WTC11 (cell line): ENCODE data around the gene HES2. TPM values are rescaled to one million over a fixed set of nuclear protein-coding genes. Genes with fewer than 3 reads are reported as not detected.

Source experiments
- ATAC-seq: fragments of 200-7000 bp; cut with Tn5 transposase; 2 replicates; pipeline ENCODE4 v1.10.0; 2021; ENCODE audit warnings: mild to moderate bottlenecking, moderate library complexity
- CTCF ChIA-PET: fragments of 300-600 bp; sonication (Branson Sonifier 250); formaldehyde crosslinking; loops from one replicate; lab custom pipeline; 2021; ENCODE audit warnings: antibody characterized with exemption; lab: Charles Lee
- POLR2A ChIA-PET: fragments of 350-600 bp; sonication (Branson Sonifier 250); formaldehyde crosslinking; loops from one replicate; lab custom pipeline; 2021; ENCODE audit warnings: antibody characterized with exemption; lab: Charles Lee
- DNase-seq: peaks from one replicate; pipeline ENCODE4 v3.0.0; 2021; ENCODE audit warnings: low spot score
- H3K27ac Mint-ChIP-seq: 2 replicates; pipeline ENCODE4 v1.8.0; 2021; ENCODE audit warnings: mixed read lengths
- H3K27me3 Mint-ChIP-seq: 2 replicates; pipeline ENCODE4 v1.8.0; 2021; ENCODE audit warnings: low read depth, mild to moderate bottlenecking, moderate library complexity, mixed read lengths
- H3K36me3 Mint-ChIP-seq: 2 replicates; pipeline ENCODE4 v1.8.0; 2021; ENCODE audit warnings: mixed read lengths
- H3K4me1 Mint-ChIP-seq: 2 replicates; pipeline ENCODE4 v1.8.0; 2022; ENCODE audit warnings: mixed read lengths
- H3K4me3 Mint-ChIP-seq: 2 replicates; pipeline ENCODE4 v1.8.0; 2021; ENCODE audit warnings: mild to moderate bottlenecking, moderate library complexity, mixed read lengths
- H3K9me3 Mint-ChIP-seq: 2 replicates; pipeline ENCODE4 v1.8.0; 2021; ENCODE audit warnings: mixed read lengths
- ATF1 ChIP-seq: sonication (generic); formaldehyde crosslinking; IDR thresholded peaks from 2 replicates; pipeline ENCODE4 v1.8.1; 2023; ENCODE audit warnings: mild to moderate bottlenecking, moderate library complexity, missing genetic modification reagents
- CREB1 ChIP-seq: sonication (generic); formaldehyde crosslinking; IDR thresholded peaks from 2 replicates; pipeline ENCODE4 v1.8.0; 2023; ENCODE audit warnings: mild to moderate bottlenecking, missing genetic modification reagents
- JAZF1 ChIP-seq: fragments of 250-450 bp; sonication (Bioruptor Pico); IDR thresholded peaks from 2 replicates; pipeline ENCODE4 v1.9.0; 2021; ENCODE audit warnings: moderate library complexity, mild to moderate bottlenecking, inconsistent platforms
- MXD4 ChIP-seq: fragments of 250-450 bp; sonication (Bioruptor Pico); IDR thresholded peaks from 2 replicates; pipeline ENCODE4 v1.8.0; 2021; ENCODE audit warnings: mild to moderate bottlenecking, moderate library complexity, borderline replicate concordance
- NFATC4 ChIP-seq: fragments of 250-450 bp; sonication (Bioruptor Pico); IDR thresholded peaks from 2 replicates; pipeline ENCODE4 v1.9.0; 2021; ENCODE audit warnings: mild to moderate bottlenecking
- NFYB ChIP-seq: sonication (generic); formaldehyde crosslinking; conservative IDR thresholded peaks from 2 replicates; pipeline ENCODE4 v1.8.0; 2022; ENCODE audit warnings: low read depth, missing genetic modification reagents
- NR1H2 ChIP-seq: sonication (generic); formaldehyde crosslinking; IDR thresholded peaks from 2 replicates; pipeline ENCODE4 v1.9.0; 2021; ENCODE audit warnings: mild to moderate bottlenecking, moderate library complexity, missing genetic modification reagents
- SMAD3 ChIP-seq: sonication (generic); formaldehyde crosslinking; IDR thresholded peaks from 2 replicates; pipeline ENCODE4 v1.8.0; 2022; ENCODE audit warnings: missing genetic modification reagents, mild to moderate bottlenecking, borderline replicate concordance
- TCF7 ChIP-seq: sonication (generic); formaldehyde crosslinking; IDR thresholded peaks from 2 replicates; pipeline ENCODE4 v1.8.0; 2022; ENCODE audit warnings: mild to moderate bottlenecking, low read depth, missing genetic modification reagents, moderate library complexity
- TP53 ChIP-seq: sonication (generic); formaldehyde crosslinking; IDR thresholded peaks from 2 replicates; pipeline ENCODE4 v1.8.1; 2023; ENCODE audit warnings: mild to moderate bottlenecking, missing genetic modification reagents
- ZBTB21 ChIP-seq: sonication (generic); formaldehyde crosslinking; IDR thresholded peaks from 2 replicates; pipeline ENCODE4 v1.8.1; 2023; ENCODE audit warnings: mild to moderate bottlenecking, missing genetic modification reagents, borderline replicate concordance
- total RNA-seq: library from RNA; stranded (reverse); gene quantifications from 3 replicates; pipeline ENCODE4 v1.2.3, GENCODE V29; 2021
- TF ChIP-seq, protein P1 (sequence below): fragments of 250-450 bp; sonication (Bioruptor Pico); IDR thresholded peaks from 2 replicates; pipeline ENCODE4 v1.8.0; 2021; ENCODE audit warnings: mild to moderate bottlenecking
- TF ChIP-seq, protein P2 (sequence below): sonication (generic); formaldehyde crosslinking; IDR thresholded peaks from 2 replicates; pipeline ENCODE4 v1.8.1; 2023; ENCODE audit warnings: mild to moderate bottlenecking, missing genetic modification reagents
- TF ChIP-seq, protein P3 (sequence below): sonication (generic); formaldehyde crosslinking; IDR thresholded peaks from 2 replicates; pipeline ENCODE4 v1.8.1; 2023; ENCODE audit warnings: mild to moderate bottlenecking, missing genetic modification reagents, moderate library complexity
- TF ChIP-seq, protein P4 (sequence below): sonication (generic); formaldehyde crosslinking; IDR thresholded peaks from 2 replicates; pipeline ENCODE4 v1.8.0; 2022; ENCODE audit warnings: mild to moderate bottlenecking, missing genetic modification reagents
- TF ChIP-seq, protein P5 (sequence below): fragments of 250-450 bp; sonication (Bioruptor Pico); IDR thresholded peaks from 2 replicates; pipeline ENCODE4 v1.9.0; 2021; ENCODE audit warnings: mild to moderate bottlenecking, borderline replicate concordance
- TF ChIP-seq, protein P6 (sequence below): sonication (generic); formaldehyde crosslinking; IDR thresholded peaks from 2 replicates; pipeline ENCODE4 v1.8.0; 2022; ENCODE audit warnings: mild to moderate bottlenecking, missing genetic modification reagents
- TF ChIP-seq, protein P7 (sequence below): sonication (generic); formaldehyde crosslinking; IDR thresholded peaks from 2 replicates; pipeline ENCODE4 v1.8.1; 2023; ENCODE audit warnings: mild to moderate bottlenecking, moderate library complexity, missing genetic modification reagents

HES2 gene
- total RNA-seq, 1 experiment from 2014 or later: 2.7 TPM

DNA sequence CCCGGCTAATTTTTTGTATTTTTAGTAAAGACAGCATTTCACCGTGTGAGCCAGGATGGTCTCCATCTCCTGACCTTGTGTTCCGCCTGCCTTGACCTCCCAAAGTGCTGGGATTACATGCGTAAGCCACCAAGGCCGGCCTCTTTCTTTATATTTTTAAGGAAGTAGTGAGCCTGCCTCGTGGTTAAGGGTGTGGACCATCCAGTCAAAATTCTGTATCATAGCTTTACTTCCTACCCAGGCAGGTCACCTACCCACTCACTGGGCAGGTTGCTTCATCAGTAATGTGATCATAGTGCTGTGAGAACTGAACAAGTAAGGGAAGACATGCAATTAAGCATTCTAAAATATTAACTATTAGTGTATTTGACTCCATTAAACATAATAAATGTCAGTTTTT lies 18.0 kb downstream of the HES2 start:
- peaks cover 20% of the 10 kb centered on the region for H3K27me3 Mint-ChIP-seq
- ATAC-seq: no peak
- H3K4me1 Mint-ChIP-seq: no peaks in the 10 kb centered on the region
- TF ChIP-seq, protein P1, sequence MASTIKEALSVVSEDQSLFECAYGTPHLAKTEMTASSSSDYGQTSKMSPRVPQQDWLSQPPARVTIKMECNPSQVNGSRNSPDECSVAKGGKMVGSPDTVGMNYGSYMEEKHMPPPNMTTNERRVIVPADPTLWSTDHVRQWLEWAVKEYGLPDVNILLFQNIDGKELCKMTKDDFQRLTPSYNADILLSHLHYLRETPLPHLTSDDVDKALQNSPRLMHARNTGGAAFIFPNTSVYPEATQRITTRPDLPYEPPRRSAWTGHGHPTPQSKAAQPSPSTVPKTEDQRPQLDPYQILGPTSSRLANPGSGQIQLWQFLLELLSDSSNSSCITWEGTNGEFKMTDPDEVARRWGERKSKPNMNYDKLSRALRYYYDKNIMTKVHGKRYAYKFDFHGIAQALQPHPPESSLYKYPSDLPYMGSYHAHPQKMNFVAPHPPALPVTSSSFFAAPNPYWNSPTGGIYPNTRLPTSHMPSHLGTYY (CRISPR knock-in tag): no peak
- no peak for TF ChIP-seq CREB1
- TF ChIP-seq ZBTB21: no peak
- no peak for TF ChIP-seq TCF7
- no peaks in the 10 kb centered on the region for H3K36me3 Mint-ChIP-seq
- ChIA-PET CTCF (interaction anchor here (1.4 to 3.1 kb wide), 5 partner anchors 13 to 163 kb away, joined by 4 to 13 read pairs (median 5); partner anchors contain the start of gene HES3), POLR2A (no interaction called here)
- H3K27ac Mint-ChIP-seq: no peak overlapping the region
- no peaks in the 10 kb centered on the region for H3K9me3 Mint-ChIP-seq
- no peak for DNase-seq
- H3K4me3 Mint-ChIP-seq: no peak overlapping the region

DNA sequence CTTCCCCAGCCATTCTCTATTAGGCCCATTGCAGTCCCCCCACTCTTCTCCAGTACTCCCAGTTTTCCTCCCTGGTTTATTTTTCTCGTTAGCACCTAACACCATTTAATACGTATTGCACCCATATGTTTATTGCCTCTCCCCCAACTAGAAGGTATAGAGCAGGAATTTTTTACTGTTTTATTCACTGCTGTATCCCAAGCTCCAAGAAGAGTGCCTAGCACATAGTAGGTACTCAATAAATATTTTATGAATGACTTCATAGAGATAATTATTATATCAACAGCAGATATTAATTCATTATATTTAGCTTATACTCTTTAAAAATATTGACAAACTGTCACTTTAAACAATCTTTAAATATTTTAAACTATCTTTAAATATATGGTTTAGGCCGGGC lies 20.4 kb downstream of the HES2 start:
- POLR2A ChIA-PET: no interaction called here
- no peaks in the 10 kb centered on the region for H3K36me3 Mint-ChIP-seq
- TF ChIP-seq CREB1 (no peak), SMAD3 (CRISPR knock-in tag) (no peak), NR1H2 (CRISPR knock-in tag) (no peak), TCF7 (no peak), JAZF1 (no peak)
- TF ChIP-seq, protein P2, sequence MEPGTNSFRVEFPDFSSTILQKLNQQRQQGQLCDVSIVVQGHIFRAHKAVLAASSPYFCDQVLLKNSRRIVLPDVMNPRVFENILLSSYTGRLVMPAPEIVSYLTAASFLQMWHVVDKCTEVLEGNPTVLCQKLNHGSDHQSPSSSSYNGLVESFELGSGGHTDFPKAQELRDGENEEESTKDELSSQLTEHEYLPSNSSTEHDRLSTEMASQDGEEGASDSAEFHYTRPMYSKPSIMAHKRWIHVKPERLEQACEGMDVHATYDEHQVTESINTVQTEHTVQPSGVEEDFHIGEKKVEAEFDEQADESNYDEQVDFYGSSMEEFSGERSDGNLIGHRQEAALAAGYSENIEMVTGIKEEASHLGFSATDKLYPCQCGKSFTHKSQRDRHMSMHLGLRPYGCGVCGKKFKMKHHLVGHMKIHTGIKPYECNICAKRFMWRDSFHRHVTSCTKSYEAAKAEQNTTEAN (CRISPR knock-in tag): no peak
- TF ChIP-seq, protein P3, sequence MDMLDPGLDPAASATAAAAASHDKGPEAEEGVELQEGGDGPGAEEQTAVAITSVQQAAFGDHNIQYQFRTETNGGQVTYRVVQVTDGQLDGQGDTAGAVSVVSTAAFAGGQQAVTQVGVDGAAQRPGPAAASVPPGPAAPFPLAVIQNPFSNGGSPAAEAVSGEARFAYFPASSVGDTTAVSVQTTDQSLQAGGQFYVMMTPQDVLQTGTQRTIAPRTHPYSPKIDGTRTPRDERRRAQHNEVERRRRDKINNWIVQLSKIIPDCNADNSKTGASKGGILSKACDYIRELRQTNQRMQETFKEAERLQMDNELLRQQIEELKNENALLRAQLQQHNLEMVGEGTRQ: no peak
- H3K27me3 Mint-ChIP-seq: peaks cover 15% of the 10 kb centered on the region
- ATAC-seq: no peak
- no peak overlapping the region for H3K4me3 Mint-ChIP-seq
- H3K4me1 Mint-ChIP-seq: peaks cover under 1% of the 10 kb centered on the region
- no peak for DNase-seq
- H3K27ac Mint-ChIP-seq: no peak overlapping the region
- CTCF ChIA-PET: interaction anchor here (0.7 to 1.5 kb wide), 7 partner anchors 13 to 51 kb away, joined by 3 to 5 read pairs (median 3); no protein-coding TSS in a partner anchor
- peaks cover 6% of the 10 kb centered on the region; the same call in 1 of the 2 replicates for H3K9me3 Mint-ChIP-seq

DNA sequence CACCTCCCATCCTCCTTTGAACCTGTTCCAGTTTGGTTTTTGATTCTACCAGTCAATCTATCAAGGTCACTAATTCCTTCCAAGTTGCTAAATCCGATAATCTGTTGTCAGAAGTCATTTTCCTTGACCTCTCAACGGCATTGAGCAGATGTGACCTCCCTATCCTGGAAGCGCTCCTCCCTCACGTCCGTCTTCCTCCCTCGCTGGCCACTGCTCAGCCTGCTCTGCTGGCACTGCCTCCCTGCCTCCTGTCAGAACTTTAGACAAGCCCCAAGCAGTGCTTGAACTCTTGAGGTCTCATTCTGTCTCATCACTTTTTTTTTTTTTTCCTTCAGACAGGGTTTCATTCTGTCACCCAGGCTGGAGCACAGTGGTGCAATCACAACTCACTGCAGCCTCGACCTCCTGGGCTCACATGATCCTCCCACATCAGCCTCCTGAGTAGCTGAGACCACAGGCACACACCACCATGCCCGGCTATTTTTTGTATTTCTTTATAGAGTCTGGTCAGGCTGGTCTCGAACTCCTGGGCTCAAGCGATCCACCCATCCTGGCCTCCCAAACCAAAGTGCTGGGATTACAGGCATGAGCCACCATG lies 21.8 kb downstream of the HES2 start:
- peaks cover 12% of the 10 kb centered on the region for H3K27me3 Mint-ChIP-seq
- peaks cover 6% of the 10 kb centered on the region; the same call in 1 of the 2 replicates for H3K9me3 Mint-ChIP-seq
- H3K4me1 Mint-ChIP-seq: peaks cover 5% of the 10 kb centered on the region
- DNase-seq (no peak), ATAC-seq (no peak)
- ChIA-PET CTCF (interaction anchor here (0.7 to 1.3 kb wide), 3 partner anchors 13 to 40 kb away, joined by 3 to 4 read pairs (median 3); no protein-coding TSS in a partner anchor), POLR2A (interaction anchor here (1.2 kb wide), 1 partner anchor 15 kb away, joined by 3 read pairs; no protein-coding TSS in a partner anchor)
- no peak overlapping the region for H3K4me3 Mint-ChIP-seq
- no peaks in the 10 kb centered on the region for H3K36me3 Mint-ChIP-seq
- H3K27ac Mint-ChIP-seq: no peak overlapping the region
- TF ChIP-seq, protein P4, sequence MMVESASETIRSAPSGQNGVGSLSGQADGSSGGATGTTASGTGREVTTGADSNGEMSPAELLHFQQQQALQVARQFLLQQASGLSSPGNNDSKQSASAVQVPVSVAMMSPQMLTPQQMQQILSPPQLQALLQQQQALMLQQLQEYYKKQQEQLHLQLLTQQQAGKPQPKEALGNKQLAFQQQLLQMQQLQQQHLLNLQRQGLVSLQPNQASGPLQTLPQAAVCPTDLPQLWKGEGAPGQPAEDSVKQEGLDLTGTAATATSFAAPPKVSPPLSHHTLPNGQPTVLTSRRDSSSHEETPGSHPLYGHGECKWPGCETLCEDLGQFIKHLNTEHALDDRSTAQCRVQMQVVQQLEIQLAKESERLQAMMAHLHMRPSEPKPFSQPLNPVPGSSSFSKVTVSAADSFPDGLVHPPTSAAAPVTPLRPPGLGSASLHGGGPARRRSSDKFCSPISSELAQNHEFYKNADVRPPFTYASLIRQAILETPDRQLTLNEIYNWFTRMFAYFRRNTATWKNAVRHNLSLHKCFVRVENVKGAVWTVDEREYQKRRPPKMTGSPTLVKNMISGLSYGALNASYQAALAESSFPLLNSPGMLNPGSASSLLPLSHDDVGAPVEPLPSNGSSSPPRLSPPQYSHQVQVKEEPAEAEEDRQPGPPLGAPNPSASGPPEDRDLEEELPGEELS: no peak
- TF ChIP-seq, protein P5, sequence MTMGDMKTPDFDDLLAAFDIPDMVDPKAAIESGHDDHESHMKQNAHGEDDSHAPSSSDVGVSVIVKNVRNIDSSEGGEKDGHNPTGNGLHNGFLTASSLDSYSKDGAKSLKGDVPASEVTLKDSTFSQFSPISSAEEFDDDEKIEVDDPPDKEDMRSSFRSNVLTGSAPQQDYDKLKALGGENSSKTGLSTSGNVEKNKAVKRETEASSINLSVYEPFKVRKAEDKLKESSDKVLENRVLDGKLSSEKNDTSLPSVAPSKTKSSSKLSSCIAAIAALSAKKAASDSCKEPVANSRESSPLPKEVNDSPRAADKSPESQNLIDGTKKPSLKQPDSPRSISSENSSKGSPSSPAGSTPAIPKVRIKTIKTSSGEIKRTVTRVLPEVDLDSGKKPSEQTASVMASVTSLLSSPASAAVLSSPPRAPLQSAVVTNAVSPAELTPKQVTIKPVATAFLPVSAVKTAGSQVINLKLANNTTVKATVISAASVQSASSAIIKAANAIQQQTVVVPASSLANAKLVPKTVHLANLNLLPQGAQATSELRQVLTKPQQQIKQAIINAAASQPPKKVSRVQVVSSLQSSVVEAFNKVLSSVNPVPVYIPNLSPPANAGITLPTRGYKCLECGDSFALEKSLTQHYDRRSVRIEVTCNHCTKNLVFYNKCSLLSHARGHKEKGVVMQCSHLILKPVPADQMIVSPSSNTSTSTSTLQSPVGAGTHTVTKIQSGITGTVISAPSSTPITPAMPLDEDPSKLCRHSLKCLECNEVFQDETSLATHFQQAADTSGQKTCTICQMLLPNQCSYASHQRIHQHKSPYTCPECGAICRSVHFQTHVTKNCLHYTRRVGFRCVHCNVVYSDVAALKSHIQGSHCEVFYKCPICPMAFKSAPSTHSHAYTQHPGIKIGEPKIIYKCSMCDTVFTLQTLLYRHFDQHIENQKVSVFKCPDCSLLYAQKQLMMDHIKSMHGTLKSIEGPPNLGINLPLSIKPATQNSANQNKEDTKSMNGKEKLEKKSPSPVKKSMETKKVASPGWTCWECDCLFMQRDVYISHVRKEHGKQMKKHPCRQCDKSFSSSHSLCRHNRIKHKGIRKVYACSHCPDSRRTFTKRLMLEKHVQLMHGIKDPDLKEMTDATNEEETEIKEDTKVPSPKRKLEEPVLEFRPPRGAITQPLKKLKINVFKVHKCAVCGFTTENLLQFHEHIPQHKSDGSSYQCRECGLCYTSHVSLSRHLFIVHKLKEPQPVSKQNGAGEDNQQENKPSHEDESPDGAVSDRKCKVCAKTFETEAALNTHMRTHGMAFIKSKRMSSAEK (CRISPR knock-in tag): no peak
- no peak for TF ChIP-seq MXD4 (CRISPR knock-in tag)
- TF ChIP-seq, protein P6, sequence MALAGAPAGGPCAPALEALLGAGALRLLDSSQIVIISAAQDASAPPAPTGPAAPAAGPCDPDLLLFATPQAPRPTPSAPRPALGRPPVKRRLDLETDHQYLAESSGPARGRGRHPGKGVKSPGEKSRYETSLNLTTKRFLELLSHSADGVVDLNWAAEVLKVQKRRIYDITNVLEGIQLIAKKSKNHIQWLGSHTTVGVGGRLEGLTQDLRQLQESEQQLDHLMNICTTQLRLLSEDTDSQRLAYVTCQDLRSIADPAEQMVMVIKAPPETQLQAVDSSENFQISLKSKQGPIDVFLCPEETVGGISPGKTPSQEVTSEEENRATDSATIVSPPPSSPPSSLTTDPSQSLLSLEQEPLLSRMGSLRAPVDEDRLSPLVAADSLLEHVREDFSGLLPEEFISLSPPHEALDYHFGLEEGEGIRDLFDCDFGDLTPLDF (CRISPR knock-in tag): no peak
- no peak for TF ChIP-seq ATF1 (CRISPR knock-in tag)
- no peak for TF ChIP-seq TP53 (CRISPR knock-in tag)
- no peak for TF ChIP-seq NFATC4 (CRISPR knock-in tag)
- no peak for TF ChIP-seq NFYB (CRISPR knock-in tag)
- TF ChIP-seq, protein P7, sequence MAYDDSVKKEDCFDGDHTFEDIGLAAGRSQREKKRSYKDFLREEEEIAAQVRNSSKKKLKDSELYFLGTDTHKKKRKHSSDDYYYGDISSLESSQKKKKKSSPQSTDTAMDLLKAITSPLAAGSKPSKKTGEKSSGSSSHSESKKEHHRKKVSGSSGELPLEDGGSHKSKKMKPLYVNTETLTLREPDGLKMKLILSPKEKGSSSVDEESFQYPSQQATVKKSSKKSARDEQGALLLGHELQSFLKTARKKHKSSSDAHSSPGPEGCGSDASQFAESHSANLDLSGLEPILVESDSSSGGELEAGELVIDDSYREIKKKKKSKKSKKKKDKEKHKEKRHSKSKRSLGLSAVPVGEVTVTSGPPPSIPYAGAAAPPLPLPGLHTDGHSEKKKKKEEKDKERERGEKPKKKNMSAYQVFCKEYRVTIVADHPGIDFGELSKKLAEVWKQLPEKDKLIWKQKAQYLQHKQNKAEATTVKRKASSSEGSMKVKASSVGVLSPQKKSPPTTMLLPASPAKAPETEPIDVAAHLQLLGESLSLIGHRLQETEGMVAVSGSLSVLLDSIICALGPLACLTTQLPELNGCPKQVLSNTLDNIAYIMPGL (CRISPR knock-in tag): no peak
